AG04450 (cell line): ENCODE data around the gene EPHB2. TPM values are rescaled to one million over a fixed set of nuclear protein-coding genes. Genes with fewer than 3 reads are reported as not detected.

Experiments used
- CTCF ChIA-PET: fragments of 300-600, 350-600 bp; formaldehyde crosslinking; extraction: SDS; loops from one replicate; lab custom pipeline; 2022; ENCODE audit warnings: antibody characterized with exemption, inconsistent platforms; lab: Charles Lee
- POLR2A ChIA-PET: fragments of 350-600 bp; formaldehyde crosslinking; extraction: SDS; loops from one replicate; lab custom pipeline; 2021; ENCODE audit warnings: antibody characterized with exemption, inconsistent platforms; lab: Yijun Ruan, JAX
- DNase-seq: peaks from one replicate; pipeline ENCODE4 v3.0.0-alpha.2; 2011; ENCODE audit warnings: low read depth, low spot score
- H3K27ac ChIP-seq: one replicate; pipeline ENCODE4 v1.5.1; 2012; ENCODE audit warnings: low read depth, low read length, control low read depth
- H3K27me3 ChIP-seq: one replicate; pipeline ENCODE4 v1.6.0; 2012; ENCODE audit warnings: low read length; ENCODE audit not compliant: control insufficient read depth, insufficient read depth
- H3K4me3 ChIP-seq: 2 replicates; pipeline ENCODE4 v1.5.1; 2011; ENCODE audit warnings: mild to moderate bottlenecking, low read depth, low read length, control low read depth
- H3K9me3 ChIP-seq: 2 replicates; pipeline ENCODE4 v1.5.1; 2012; ENCODE audit warnings: low read length; ENCODE audit not compliant: control insufficient read depth, insufficient read depth
- CTCF ChIP-seq: IDR thresholded peaks from 2 replicates; pipeline ENCODE4 v1.5.1; 2011; ENCODE audit warnings: low read depth, low read length, control low read depth, inconsistent platforms
- polyA plus RNA-seq: library from polyadenylated mRNA; depleted of rRNA; stranded (reverse); fragments of >200 nt; gene quantifications from 2 replicates; pipeline ENCODE4 v1.2.3, GENCODE V29; 2011

EPHB2 gene
- polyA plus RNA-seq, 1 experiment, result 30.9 TPM

- POLR2A ChIA-PET, result no interaction called here
Measured at GRCh38 chr1:22925111-22925510, 214.5 kb downstream of the EPHB2 start.

GRCh38 chr1:22930240-22930912 lies 219.7 kb downstream of the EPHB2 start:
- POLR2A ChIA-PET, result interaction anchor here (0.5 kb wide), 1 partner anchor 59 kb away, joined by 3 read pairs; no protein-coding TSS in a partner anchor
- H3K27me3 ChIP-seq, result peaks cover 12% of the 10 kb centered on the region
- no peak overlapping the region for H3K27ac ChIP-seq
- TF ChIP-seq CTCF, result peak; percentile 85
- H3K4me3 ChIP-seq, result no peak overlapping the region
- CTCF ChIA-PET, result interaction anchor here (0.6 to 5.5 kb wide), 23 partner anchors 9 to 509 kb away, joined by 3 to 85 read pairs (median 4); partner anchors contain the start of genes C1QB and HTR1D
- DNase-seq, result no peak
- H3K9me3 ChIP-seq, result peaks cover 4% of the 10 kb centered on the region; the same call in 1 of the 2 replicates

More at GRCh38 chr1:22925111-22925510, 214.5 kb downstream of the EPHB2 start:
- TF ChIP-seq CTCF, result no peak
- CTCF ChIA-PET, result interaction anchor here (0.6 kb wide), 1 partner anchor 393 kb away, joined by 3 read pairs; no protein-coding TSS in a partner anchor
- H3K4me3 ChIP-seq, result no peak overlapping the region
- peaks cover 7% of the 10 kb centered on the region for H3K9me3 ChIP-seq
- H3K27me3 ChIP-seq, result peaks cover 6% of the 10 kb centered on the region
- DNase-seq, result no peak
- H3K27ac ChIP-seq, result no peak overlapping the region

- no peak overlapping the region for H3K27ac ChIP-seq
- CTCF ChIA-PET, result interaction anchor here (1.0 to 5.5 kb wide), 3 partner anchors 229 to 260 kb away, joined by 3 to 85 read pairs (median 7); no protein-coding TSS in a partner anchor
- peaks cover 9% of the 10 kb centered on the region; the same call in 1 of the 2 replicates for H3K9me3 ChIP-seq
- no peak for TF ChIP-seq CTCF
- POLR2A ChIA-PET, result no interaction called here
- peaks cover 11% of the 10 kb centered on the region for H3K27me3 ChIP-seq
- no peak for DNase-seq
- H3K4me3 ChIP-seq, result no peak overlapping the region
Measured at GRCh38 chr1:22932803-22933470, 222.3 kb downstream of the EPHB2 start.

GRCh38 chr1:22935433-22935832 lies 224.8 kb downstream of the EPHB2 start:
- ChIA-PET POLR2A (no interaction called here), CTCF (interaction anchor here (2.0 kb wide), 1 partner anchor 261 kb away, joined by 7 read pairs; no protein-coding TSS in a partner anchor)
- TF ChIP-seq CTCF, result no peak

GRCh38 chr1:22936681-22937080 lies 226.0 kb downstream of the EPHB2 start:
- peaks cover 11% of the 10 kb centered on the region for H3K27me3 ChIP-seq
- no peak for DNase-seq
- H3K4me3 ChIP-seq, result no peak overlapping the region
- H3K27ac ChIP-seq, result no peak overlapping the region
- peaks cover 14% of the 10 kb centered on the region; the same call in 1 of the 2 replicates for H3K9me3 ChIP-seq
- TF ChIP-seq CTCF, result no peak
- CTCF ChIA-PET, result interaction anchor here (1.4 kb wide), 1 partner anchor 232 kb away, joined by 3 read pairs; no protein-coding TSS in a partner anchor
- POLR2A ChIA-PET, result no interaction called here

More at GRCh38 chr1:22935433-22935832, 224.8 kb downstream of the EPHB2 start:
- Histone ChIP-seq H3K27ac (no peak overlapping the region), H3K4me3 (no peak overlapping the region), H3K9me3 (peaks cover 9% of the 10 kb centered on the region; the same call in 1 of the 2 replicates), H3K27me3 (peaks cover 8% of the 10 kb centered on the region)
- DNase-seq, result no peak
